Trophoblast cell (in vitro differentiated cells and primary cell): ENCODE results near the gene MRPL23.

Source experiments
- DNase-seq, 2 donors: peaks; one replicate each; pipeline ENCODE4 v3.0.0-alpha.2; 2016
- H2AFZ ChIP-seq: 2 replicates; pipeline ENCODE4 v1.6.1; 2013; ENCODE audit warnings: low read length, moderate library complexity, mild to moderate bottlenecking; ENCODE audit not compliant: insufficient read depth, poor library complexity
- H2AK5ac ChIP-seq: 2 replicates; pipeline ENCODE4 v1.6.1; 2013; ENCODE audit warnings: mild to moderate bottlenecking, low read length
- H2BK120ac ChIP-seq: 2 replicates; pipeline ENCODE4 v1.6.1; 2013; ENCODE audit warnings: low read length, mild to moderate bottlenecking, moderate library complexity; ENCODE audit not compliant: insufficient read depth, poor library complexity
- H2BK12ac ChIP-seq: 2 replicates; pipeline ENCODE4 v1.6.1; 2013; ENCODE audit warnings: mild to moderate bottlenecking, low read length, moderate library complexity
- H2BK5ac ChIP-seq: 2 replicates; pipeline ENCODE4 v1.6.1; 2013; ENCODE audit warnings: low read length, low read depth, moderate library complexity, mild to moderate bottlenecking; ENCODE audit not compliant: poor library complexity
- H3K14ac ChIP-seq: 2 replicates; pipeline ENCODE4 v1.6.1; 2013; ENCODE audit warnings: mild to moderate bottlenecking, low read length
- H3K18ac ChIP-seq: 2 replicates; pipeline ENCODE4 v1.6.1; 2013; ENCODE audit warnings: mild to moderate bottlenecking, low read length
- H3K23ac ChIP-seq: 2 replicates; pipeline ENCODE4 v1.6.1; 2013; ENCODE audit warnings: low read length
- H3K27ac ChIP-seq: 2 replicates; pipeline ENCODE4 v1.5.1; 2013; ENCODE audit warnings: low read depth, mild to moderate bottlenecking, inconsistent platforms, low read length, moderate library complexity
- H3K27me3 ChIP-seq: 2 replicates; pipeline ENCODE4 v1.6.1; 2013; ENCODE audit warnings: inconsistent platforms, mild to moderate bottlenecking, low read length, moderate library complexity; ENCODE audit not compliant: insufficient read depth
- H3K36me3 ChIP-seq, 2 experiments: 1 replicate in 1 of 2; 2 replicates in 1 of 2; pipeline ENCODE4 v1.6.1; 2013; ENCODE audit warnings: low read length in 2 of 2, mild to moderate bottlenecking in 2 of 2, moderate library complexity in 1 of 2; ENCODE audit not compliant: insufficient read depth in 2 of 2, control insufficient read depth in 1 of 2
- H3K4ac ChIP-seq: 2 replicates; pipeline ENCODE4 v1.6.1; 2013; ENCODE audit warnings: low read depth, mild to moderate bottlenecking, low read length, moderate library complexity
- H3K4me1 ChIP-seq, 2 experiments: 1 replicate in 1 of 2; 2 replicates in 1 of 2; pipeline ENCODE4 v1.6.1; 2013; ENCODE audit warnings: low read length in 2 of 2, mild to moderate bottlenecking in 2 of 2, moderate library complexity in 1 of 2; ENCODE audit not compliant: insufficient read depth in 2 of 2, control insufficient read depth in 1 of 2
- H3K4me2 ChIP-seq: 2 replicates; pipeline ENCODE4 v1.6.1; 2013; ENCODE audit warnings: inconsistent platforms, mild to moderate bottlenecking, low read length, moderate library complexity
- H3K4me3 ChIP-seq: 2 replicates; pipeline ENCODE4 v1.5.1; 2013; ENCODE audit warnings: mild to moderate bottlenecking, low read depth, low read length, inconsistent platforms
- H3K79me1 ChIP-seq: one replicate; pipeline ENCODE4 v1.6.1; 2013; ENCODE audit warnings: low read length
- H3K79me2 ChIP-seq: 2 replicates; pipeline ENCODE4 v1.6.1; 2013; ENCODE audit warnings: low read length, mild to moderate bottlenecking; ENCODE audit not compliant: control insufficient read depth, insufficient read depth, poor library complexity
- H3K9ac ChIP-seq: 2 replicates; pipeline ENCODE4 v1.6.1; 2013; ENCODE audit warnings: mild to moderate bottlenecking, low read length
- H3K9me3 ChIP-seq: 2 replicates; pipeline ENCODE4 v1.6.1; 2013; ENCODE audit warnings: low read depth, mild to moderate bottlenecking, control low read depth, inconsistent platforms, low read length; ENCODE audit not compliant: insufficient read depth
- H4K12ac ChIP-seq: 2 replicates; pipeline ENCODE4 v1.6.1; 2013; ENCODE audit warnings: low read depth, mild to moderate bottlenecking, low read length, moderate library complexity
- H4K8ac ChIP-seq: 2 replicates; pipeline ENCODE4 v1.6.1; 2013; ENCODE audit warnings: low read depth, mild to moderate bottlenecking, low read length, moderate library complexity
- H4K91ac ChIP-seq: one replicate; pipeline ENCODE4 v1.6.1; 2013; ENCODE audit warnings: low read depth, mild to moderate bottlenecking, low read length, moderate library complexity
- WGBS: extraction: QIAGEN DNeasy Blood & Tissue Kit; methylation state at CpG from one replicate; pipeline ENCODE4 v1.1.7; 2013; ENCODE audit warnings: missing lambda C conversion rate; ENCODE audit not compliant: insufficient read length, insufficient coverage; ENCODE audit errors: extremely low coverage; 5-methylcytosine and 5-hydroxymethylcytosine counted together

Gene MRPL23

GRCh38 chr11:1969035-1969434 is 21.9 kb downstream of the MRPL23 start:
- H2AK5ac ChIP-seq = no peak overlapping the region
- no peaks in the 10 kb centered on the region for H3K79me2 ChIP-seq
- no peaks in the 10 kb centered on the region for H3K27me3 ChIP-seq
- H3K4me2 ChIP-seq = no peak overlapping the region
- no peak overlapping the region for H3K14ac ChIP-seq
- peaks cover 3% of the 10 kb centered on the region for H3K79me1 ChIP-seq
- no peak overlapping the region for H2BK5ac ChIP-seq
- H3K4me3 ChIP-seq = no peak overlapping the region
- no peak overlapping the region for H4K12ac ChIP-seq
- H3K36me3 ChIP-seq = no peaks in the 10 kb centered on the region
- no peaks in the 10 kb centered on the region for H3K9me3 ChIP-seq
- H3K4me1 ChIP-seq = no peaks in the 10 kb centered on the region
- no peak overlapping the region for H2AFZ ChIP-seq
- no peak overlapping the region for H2BK12ac ChIP-seq
- no peak overlapping the region for H2BK120ac ChIP-seq
- H3K4ac ChIP-seq = no peak overlapping the region
- no peak overlapping the region for H4K8ac ChIP-seq
- H3K27ac ChIP-seq = no peak overlapping the region
- no peak for DNase-seq
- H3K9ac ChIP-seq = no peak overlapping the region
- WGBS = no CpG with 5 or more reads among the region's 21 CpGs
- no peak overlapping the region for H3K23ac ChIP-seq
- no peak overlapping the region for H3K18ac ChIP-seq
- no peak overlapping the region for H4K91ac ChIP-seq

- DNase-seq = no peak
- no CpG with 5 or more reads among the region's 23 CpGs for WGBS
Measured at GRCh38 chr11:1969776-1970175, 22.6 kb downstream of the MRPL23 start.

GRCh38 chr11:1970956-1971355 is 23.8 kb downstream of the MRPL23 start:
- H3K23ac ChIP-seq = no peak overlapping the region
- H3K9ac ChIP-seq = no peak overlapping the region
- peak overlapping the region; percentile 46 for H2BK5ac ChIP-seq
- peak overlapping the region; percentile 71 for H4K8ac ChIP-seq
- no peaks in the 10 kb centered on the region for H3K79me2 ChIP-seq
- H3K27me3 ChIP-seq = no peaks in the 10 kb centered on the region
- H4K12ac ChIP-seq = no peak overlapping the region
- H3K27ac ChIP-seq = no peak overlapping the region
- no peaks in the 10 kb centered on the region for H3K9me3 ChIP-seq
- H3K79me1 ChIP-seq = peaks cover 3% of the 10 kb centered on the region
- H2BK12ac ChIP-seq = peak overlapping the region; percentile 88
- no peak for DNase-seq
- peak overlapping the region; percentile 79 for H3K14ac ChIP-seq
- peak overlapping the region; percentile 85 for H2BK120ac ChIP-seq
- WGBS = no CpG with 5 or more reads among the region's 15 CpGs
- peak overlapping the region; percentile 75 for H3K18ac ChIP-seq
- peak overlapping the region; percentile 59 for H2AFZ ChIP-seq
- no peaks in the 10 kb centered on the region for H3K36me3 ChIP-seq
- H2AK5ac ChIP-seq = peak overlapping the region; percentile 79
- H3K4me1 ChIP-seq = no peaks in the 10 kb centered on the region
- H3K4me3 ChIP-seq = no peak overlapping the region
- peak overlapping the region; percentile 92 for H4K91ac ChIP-seq
- H3K4me2 ChIP-seq = no peak overlapping the region
- H3K4ac ChIP-seq = peak overlapping the region; percentile 64

More at GRCh38 chr11:1969776-1970175, 22.6 kb downstream of the MRPL23 start:
- Histone ChIP-seq H3K23ac (no peak overlapping the region), H3K79me1 (peaks cover 3% of the 10 kb centered on the region), H3K18ac (no peak overlapping the region), H2BK120ac (no peak overlapping the region), H3K4me2 (no peak overlapping the region), H2BK12ac (no peak overlapping the region), H3K9ac (no peak overlapping the region), H3K27ac (no peak overlapping the region), H4K8ac (no peak overlapping the region), H3K4me1 (no peaks in the 10 kb centered on the region), H3K14ac (no peak overlapping the region), H4K91ac (no peak overlapping the region), H2AFZ (no peak overlapping the region), H3K9me3 (no peaks in the 10 kb centered on the region), H3K27me3 (no peaks in the 10 kb centered on the region), H2AK5ac (no peak overlapping the region), H3K36me3 (no peaks in the 10 kb centered on the region), H2BK5ac (no peak overlapping the region), H3K4ac (no peak overlapping the region), H3K4me3 (no peak overlapping the region), H3K79me2 (no peaks in the 10 kb centered on the region), H4K12ac (no peak overlapping the region)

GRCh38 chr11:1975185-1975584 is 28.1 kb downstream of the MRPL23 start:
- Histone ChIP-seq H3K27ac (no peak overlapping the region), H3K9ac (no peak overlapping the region), H3K79me2 (no peaks in the 10 kb centered on the region), H4K12ac (no peak overlapping the region), H2BK5ac (no peak overlapping the region), H3K27me3 (no peaks in the 10 kb centered on the region), H2AFZ (no peak overlapping the region), H3K4me1 (no peaks in the 10 kb centered on the region), H3K4ac (no peak overlapping the region), H4K91ac (no peak overlapping the region), H2BK12ac (no peak overlapping the region), H3K23ac (no peak overlapping the region), H3K4me3 (no peak overlapping the region), H3K4me2 (no peak overlapping the region), H2BK120ac (no peak overlapping the region), H3K9me3 (no peaks in the 10 kb centered on the region), H3K18ac (no peak overlapping the region), H2AK5ac (no peak overlapping the region), H3K79me1 (peaks cover 5% of the 10 kb centered on the region), H3K36me3 (no peaks in the 10 kb centered on the region), H3K14ac (no peak overlapping the region), H4K8ac (no peak overlapping the region)
- whole genome bisulfite sequencing = no CpG with 5 or more reads among the region's 13 CpGs
- DNase-seq = no peak
